IMR-90 (cell line): ENCODE data around the gene LTF. TPM values are rescaled to one million over a fixed set of nuclear protein-coding genes. Genes with fewer than 3 reads are reported as not detected.

Source experiments
- ATAC-seq: fragments of 200-7000 bp; cut with Tn5 transposase; 2 replicates; pipeline ENCODE4 v1.9.1; 2020; ENCODE audit warnings: low read depth, mild to moderate bottlenecking, moderate library complexity
- BruUV-seq: library from RNA; stranded (reverse); fragments of 400-500 nt; replicated peaks from 2 replicates; lab custom pipeline; 2021; lab: Mats Ljungman, UMichigan
- CTCF ChIA-PET: fragments of 300-600 bp; formaldehyde crosslinking; extraction: SDS; loops from one replicate; lab custom pipeline; 2021; ENCODE audit warnings: antibody characterized with exemption; lab: Yijun Ruan, JAX
- POLR2A ChIA-PET: fragments of 300-600 bp; sonication (Branson Sonifier 250); formaldehyde crosslinking; loops from one replicate; lab custom pipeline; 2022; ENCODE audit warnings: antibody characterized with exemption; ENCODE audit not compliant: unreplicated experiment; lab: Charles Lee
- DNase-seq: peaks from one replicate; pipeline ENCODE4 v3.0.0; 2013
- H2AFZ ChIP-seq: replicated peaks from 2 replicates; pipeline ENCODE3; 2013; ENCODE audit warnings: low read length, mild to moderate bottlenecking; ENCODE audit not compliant: poor library complexity
- H2AK5ac ChIP-seq: 2 replicates; pipeline ENCODE4 v1.6.1; 2013; ENCODE audit warnings: low read depth, low read length, inconsistent platforms
- H2AK9ac ChIP-seq: replicated peaks from 2 replicates; pipeline ENCODE3; 2013; ENCODE audit warnings: mild to moderate bottlenecking, low read depth, low read length, moderate library complexity; ENCODE audit not compliant: poor library complexity
- H2BK120ac ChIP-seq: 2 replicates; pipeline ENCODE4 v1.6.1; 2013; ENCODE audit warnings: low read depth, low read length, inconsistent platforms
- H2BK15ac ChIP-seq: 3 replicates; pipeline ENCODE4 v1.6.1; 2013; ENCODE audit warnings: low read depth, low read length, inconsistent platforms
- H2BK20ac ChIP-seq: 2 replicates; pipeline ENCODE4 v1.6.1; 2013; ENCODE audit warnings: low read depth, mild to moderate bottlenecking, inconsistent platforms, low read length, moderate library complexity
- H2BK5ac ChIP-seq: 2 replicates; pipeline ENCODE4 v1.6.1; 2013; ENCODE audit warnings: mild to moderate bottlenecking, low read depth, low read length, inconsistent platforms; ENCODE audit not compliant: poor library complexity, severe bottlenecking
- H3K14ac ChIP-seq: replicated peaks from 2 replicates; pipeline ENCODE4 v1.6.1; 2013; ENCODE audit warnings: low read depth, low read length, inconsistent platforms
- H3K18ac ChIP-seq: 2 replicates; pipeline ENCODE4 v1.6.1; 2013; ENCODE audit warnings: low read depth, low read length, control low read depth
- H3K23ac ChIP-seq: 2 replicates; pipeline ENCODE4 v1.6.1; 2013; ENCODE audit warnings: low read depth, low read length, inconsistent platforms
- H3K27ac ChIP-seq: 2 replicates; pipeline ENCODE4 v1.5.1; 2013; ENCODE audit warnings: mild to moderate bottlenecking, control low read depth, low read length; ENCODE audit not compliant: insufficient read depth
- H3K27me3 ChIP-seq: 2 replicates; pipeline ENCODE4 v1.6.1; 2013; ENCODE audit warnings: low read length; ENCODE audit not compliant: control insufficient read depth, insufficient read depth
- H3K36me3 ChIP-seq: 2 replicates; pipeline ENCODE4 v1.6.1; 2013; ENCODE audit warnings: low read length, mixed read lengths; ENCODE audit not compliant: control insufficient read depth, insufficient read depth
- H3K4ac ChIP-seq: 2 replicates; pipeline ENCODE4 v1.6.1; 2013; ENCODE audit warnings: low read depth, low read length, inconsistent platforms
- H3K4me1 ChIP-seq: 2 replicates; pipeline ENCODE4 v1.6.1; 2013; ENCODE audit warnings: low read length, mixed read lengths; ENCODE audit not compliant: control insufficient read depth, insufficient read depth
- H3K4me2 ChIP-seq: 2 replicates; pipeline ENCODE4 v1.6.1; 2013; ENCODE audit warnings: low read depth, mild to moderate bottlenecking, control low read depth, low read length, moderate library complexity
- H3K4me3 ChIP-seq: 2 replicates; pipeline ENCODE4 v1.5.1; 2013; ENCODE audit warnings: low read depth, mild to moderate bottlenecking, control low read depth, low read length, moderate library complexity; ENCODE audit not compliant: insufficient read depth
- H3K56ac ChIP-seq: 2 replicates; pipeline ENCODE4 v1.6.1; 2013; ENCODE audit warnings: low read length, inconsistent platforms; ENCODE audit not compliant: insufficient read depth; ENCODE audit errors: extremely low read depth
- H3K79me1 ChIP-seq, 2 experiments: 2 replicates each; pipeline ENCODE4 v1.6.1; 2013; ENCODE audit warnings: low read length in 2 of 2, inconsistent platforms in 1 of 2, low read depth in 1 of 2
- H3K9ac ChIP-seq: 2 replicates; pipeline ENCODE4 v1.6.1; 2013; ENCODE audit warnings: low read depth, low read length, control low read depth
- H3K9me1 ChIP-seq: 2 replicates; pipeline ENCODE4 v1.6.1; 2013; ENCODE audit warnings: low read length, inconsistent platforms; ENCODE audit not compliant: insufficient read depth
- H3K9me3 ChIP-seq: 2 replicates; pipeline ENCODE4 v1.6.1; 2013; ENCODE audit warnings: low read length; ENCODE audit not compliant: control insufficient read depth, insufficient read depth
- H4K20me1 ChIP-seq: 2 replicates; pipeline ENCODE4 v1.6.1; 2013; ENCODE audit warnings: low read length, inconsistent platforms; ENCODE audit not compliant: insufficient read depth
- H4K5ac ChIP-seq: 2 replicates; pipeline ENCODE4 v1.6.1; 2013; ENCODE audit warnings: mild to moderate bottlenecking, low read depth, low read length, control low read depth
- H4K8ac ChIP-seq, 2 experiments: 2 replicates each; pipeline ENCODE4 v1.6.1; 2013; ENCODE audit warnings: low read depth in 2 of 2, low read length in 2 of 2, control low read depth in 1 of 2, inconsistent platforms in 1 of 2
- H4K91ac ChIP-seq: 2 replicates; pipeline ENCODE4 v1.6.1; 2013; ENCODE audit warnings: low read depth, low read length, inconsistent platforms; ENCODE audit not compliant: insufficient read depth
- CEBPB ChIP-seq: IDR thresholded peaks from 2 replicates; pipeline ENCODE4 v1.6.1; 2012; ENCODE audit warnings: low read depth, low read length, improper control_type of control experiment
- MAZ ChIP-seq: IDR thresholded peaks from 2 replicates; pipeline ENCODE4 v1.6.1; 2012; ENCODE audit warnings: low read depth, mild to moderate bottlenecking, low read length, improper control_type of control experiment, moderate library complexity, borderline replicate concordance
- RAD21 ChIP-seq: IDR thresholded peaks from 2 replicates; pipeline ENCODE4 v1.6.1; 2012; ENCODE audit warnings: low read length, improper control_type of control experiment
- RCOR1 ChIP-seq: IDR thresholded peaks from 2 replicates; pipeline ENCODE4 v1.6.1; 2012; ENCODE audit warnings: mild to moderate bottlenecking, low read length, improper control_type of control experiment; ENCODE audit not compliant: insufficient replicate concordance
- USF2 ChIP-seq: fragments of 150-350 bp; IDR thresholded peaks from 2 replicates; pipeline ENCODE4 v1.6.1; 2017; ENCODE audit warnings: mild to moderate bottlenecking, antibody characterized with exemption, low read length, low read depth
- WGBS, 2 experiments: methylation state at CpG; one replicate each; pipeline versions ENCODE4 v1.1.5 to v1.1.7; 2013; ENCODE audit warnings: missing lambda C conversion rate in 2 of 2; ENCODE audit not compliant: insufficient read length in 1 of 2; ENCODE audit errors: extremely low coverage in 2 of 2; 5-methylcytosine and 5-hydroxymethylcytosine counted together
- dilution Hi-C: fragments of 300-500 bp; cut with HindIII; formaldehyde crosslinking; loops from one replicate; pipeline ENCODE4 v1.14.3; 2018; ENCODE audit warnings: low sequenced_read_pairs; ENCODE audit not compliant: unreplicated experiment
- in situ Hi-C: fragments of 300-500 bp; cut with MboI; formaldehyde crosslinking; loops from 3 replicates; pipeline ENCODE4 v1.14.3; 2019; ENCODE audit warnings: low sequenced_read_pairs, inconsistent platforms, mixed read lengths
- intact Hi-C: fragments of 100-400 bp; cut with micrococcal nuclease; formaldehyde crosslinking; loops from 2 replicates; pipeline ENCODE4 v1.10.0; 2022
- polyA plus RNA-seq, 3 experiments: library from polyadenylated mRNA; depleted of rRNA; stranded (reverse); fragments of >200 nt; gene quantifications; 2 replicates each; pipeline ENCODE4 v1.2.3, GENCODE V29; 2012; ENCODE audit warnings: low replicate concordance in 1 of 3
- total RNA-seq: library from RNA; depleted of rRNA; stranded (reverse); fragments of >200 nt; gene quantifications from 2 replicates; pipeline ENCODE4 v1.2.3, GENCODE V29; 2012

The LTF gene
- total and polyA plus RNA-seq, 2 of the 4 experiments (the other 2 are of a cell fraction), result not detected

DNA sequence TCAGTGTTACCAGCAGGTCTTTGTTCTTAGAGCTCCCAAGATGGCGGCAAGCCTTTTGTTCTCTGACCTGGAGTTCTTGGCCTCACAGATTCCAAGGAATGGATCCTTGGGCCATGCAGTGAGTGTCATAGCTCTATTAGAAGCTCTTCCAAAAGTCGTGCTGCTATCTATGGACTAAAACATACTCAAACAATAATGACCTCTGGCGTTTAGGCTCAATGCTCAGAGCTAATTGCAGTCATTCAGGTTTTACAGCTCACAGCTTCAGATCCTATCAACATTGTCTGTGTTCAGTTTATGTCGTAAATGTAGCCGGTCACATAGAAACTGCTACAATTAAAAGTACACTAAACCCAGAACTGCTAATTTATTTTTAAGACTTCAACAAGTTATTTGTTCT is 35.5 kb downstream of the LTF start:
- H2AK9ac ChIP-seq, result no peak overlapping the region
- no peak overlapping the region for H3K14ac ChIP-seq
- H4K5ac ChIP-seq, result no peak overlapping the region
- dilution Hi-C loops, result no loop called here
- no peaks in the 10 kb centered on the region for H3K4me1 ChIP-seq
- in situ Hi-C loops, result no loop called here
- ChIA-PET CTCF (interaction anchor here (0.7 kb wide), 1 partner anchor 9 kb away, joined by 3 read pairs; no protein-coding TSS in a partner anchor), POLR2A (no interaction called here)
- no peak overlapping the region for H4K91ac ChIP-seq
- no peak overlapping the region for H3K18ac ChIP-seq
- no peak overlapping the region for H3K4ac ChIP-seq
- H2BK15ac ChIP-seq, result no peak overlapping the region
- ATAC-seq (no peak), DNase-seq (no peak)
- no peaks in the 10 kb centered on the region for H4K20me1 ChIP-seq
- no peaks in the 10 kb centered on the region for H3K9me3 ChIP-seq
- no peak overlapping the region for H3K23ac ChIP-seq
- H4K8ac ChIP-seq, result no peak overlapping the region
- no peak overlapping the region for H2BK5ac ChIP-seq
- no peaks in the 10 kb centered on the region for H3K79me1 ChIP-seq
- BruUV-seq, result no TSS peak
- no peaks in the 10 kb centered on the region for H3K9me1 ChIP-seq
- intact Hi-C loops, result loop anchor here (5.0 kb wide), 1 partner anchor 342 kb away; no protein-coding TSS in a partner anchor
- no peaks in the 10 kb centered on the region for H3K36me3 ChIP-seq
- H2AFZ ChIP-seq, result no peak overlapping the region
- TF ChIP-seq MAZ (no peak), RCOR1 (no peak), CEBPB (no peak), RAD21 (no peak), USF2 (no peak)
- no peak overlapping the region for H2BK120ac ChIP-seq
- H3K27me3 ChIP-seq, result peaks cover 11% of the 10 kb centered on the region
- no peak overlapping the region for H3K4me2 ChIP-seq
- WGBS, 2 experiments, result 65% methylated on average over 3 of the region's 5 CpGs; no CpG with 5 or more reads in 1 of the 2 experiments
- no peak overlapping the region for H3K9ac ChIP-seq
- no peak overlapping the region for H2BK20ac ChIP-seq
- H3K56ac ChIP-seq, result no peak overlapping the region
- H3K4me3 ChIP-seq, result no peak overlapping the region
- H3K27ac ChIP-seq, result no peak overlapping the region
- H2AK5ac ChIP-seq, result no peak overlapping the region
